Ishikawa (cell line): ENCODE data around the gene KCNN1.
A peak's percentile ranks its signal among the peaks of the same experiment; 100 is the strongest.

Experiments used
- CEBPB ChIP-seq: IDR thresholded peaks from 2 replicates; pipeline ENCODE4 v1.6.1; 2012
- CREB1 ChIP-seq: IDR thresholded peaks from 2 replicates; pipeline ENCODE4 v1.6.1; 2012; ENCODE audit warnings: low read depth
- EGR1 ChIP-seq: IDR thresholded peaks from 2 replicates; pipeline ENCODE4 v1.6.1; 2012
- EP300 ChIP-seq: IDR thresholded peaks from 2 replicates; pipeline ENCODE4 v1.6.1; 2012; ENCODE audit warnings: borderline replicate concordance
- FOXM1 ChIP-seq: IDR thresholded peaks from 2 replicates; pipeline ENCODE4 v1.6.1; 2012; ENCODE audit warnings: low read depth, borderline replicate concordance
- NFIC ChIP-seq: IDR thresholded peaks from 2 replicates; pipeline ENCODE4 v1.6.1; 2012
- RAD21 ChIP-seq: IDR thresholded peaks from 2 replicates; pipeline ENCODE4 v1.6.1; 2012; ENCODE audit warnings: low read depth
- TAF1 ChIP-seq: IDR thresholded peaks from 2 replicates; pipeline ENCODE4 v1.6.1; 2012; ENCODE audit warnings: low read depth, mild to moderate bottlenecking
- TCF12 ChIP-seq: IDR thresholded peaks from 2 replicates; pipeline ENCODE4 v1.6.1; 2012; ENCODE audit warnings: low read depth
- TEAD4 ChIP-seq: IDR thresholded peaks from 2 replicates; pipeline ENCODE4 v1.6.1; 2012
- YY1 ChIP-seq: IDR thresholded peaks from 2 replicates; pipeline ENCODE4 v1.6.1; 2012; ENCODE audit warnings: low read depth
- ZBTB7A ChIP-seq: IDR thresholded peaks from 2 replicates; pipeline ENCODE4 v1.6.1; 2012; ENCODE audit warnings: low read depth
- TF ChIP-seq, protein P1 (sequence below): IDR thresholded peaks from 2 replicates; pipeline ENCODE4 v1.6.1; 2012; ENCODE audit warnings: low read depth, mild to moderate bottlenecking
- TF ChIP-seq, protein P2 (sequence below): IDR thresholded peaks from 2 replicates; pipeline ENCODE4 v1.6.1; 2012
- TF ChIP-seq, protein P3 (sequence below): IDR thresholded peaks from 2 replicates; pipeline ENCODE4 v1.6.1; 2012

KCNN1 gene

DNA sequence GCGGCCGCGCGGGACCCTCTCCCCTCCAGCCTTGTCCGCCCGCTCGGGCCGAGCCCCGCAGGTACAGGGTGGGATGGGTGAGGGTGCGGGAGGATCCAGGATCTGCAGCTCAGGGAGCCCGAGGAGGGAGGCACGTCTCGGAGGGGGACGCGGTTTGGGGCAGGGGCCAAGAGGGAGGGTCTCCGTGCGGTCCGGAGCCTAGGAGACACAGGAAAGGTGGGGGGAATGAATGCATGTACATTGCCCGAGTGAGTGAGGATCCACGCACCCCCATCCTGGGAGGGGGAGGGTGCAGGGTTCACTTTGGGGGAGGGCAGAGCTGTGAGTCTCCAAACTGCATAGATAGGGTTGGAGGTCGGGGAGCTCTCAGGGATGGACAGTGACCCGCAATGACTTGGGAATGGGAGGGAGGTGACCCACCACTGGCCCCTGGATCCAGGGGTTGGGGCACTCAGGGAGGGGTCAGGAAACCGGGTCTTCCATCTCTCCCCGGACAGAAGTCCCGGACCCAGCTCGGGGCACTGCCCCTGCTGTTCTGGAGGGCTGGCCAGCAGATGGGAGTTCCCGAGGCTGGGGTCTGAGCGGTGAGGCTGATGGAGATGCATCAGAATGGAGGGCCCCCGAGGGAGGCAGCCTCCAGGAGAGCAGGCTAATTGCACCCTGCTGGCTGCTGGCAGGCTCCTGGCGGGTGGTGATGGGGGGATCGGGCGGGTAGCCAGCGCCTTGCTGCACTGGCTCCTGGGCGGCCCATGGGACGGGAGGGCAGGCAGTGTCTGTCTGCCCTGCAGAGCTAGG lies 547 bp downstream of the KCNN1 start:
- TF ChIP-seq TAF1 = no peak
- 0 out of 2 replicates have a peak, but pooled peaks have one; percentile 10 for TF ChIP-seq ZBTB7A

DNA sequence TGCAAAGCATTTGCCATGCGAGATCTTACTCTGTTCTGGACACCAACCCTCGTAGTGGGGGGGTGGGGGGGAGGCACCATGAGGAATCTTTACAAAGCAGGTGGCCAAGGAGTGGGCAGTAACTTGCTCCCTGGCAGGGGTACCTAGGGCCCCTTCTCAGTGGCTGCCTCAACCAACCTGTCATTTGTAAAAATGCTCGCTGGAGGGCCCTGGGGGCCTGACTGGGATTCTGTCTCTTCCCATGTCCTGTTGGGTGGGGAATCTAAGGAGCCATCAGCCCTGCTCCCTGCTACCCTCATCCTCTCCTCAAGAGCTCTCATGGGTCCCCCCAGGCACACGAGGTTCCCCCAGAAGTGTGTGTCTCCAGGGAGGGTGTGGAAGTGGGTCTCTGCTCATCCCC lies 1.5 kb downstream of the KCNN1 start:
- TF ChIP-seq TCF12 = no peak

DNA sequence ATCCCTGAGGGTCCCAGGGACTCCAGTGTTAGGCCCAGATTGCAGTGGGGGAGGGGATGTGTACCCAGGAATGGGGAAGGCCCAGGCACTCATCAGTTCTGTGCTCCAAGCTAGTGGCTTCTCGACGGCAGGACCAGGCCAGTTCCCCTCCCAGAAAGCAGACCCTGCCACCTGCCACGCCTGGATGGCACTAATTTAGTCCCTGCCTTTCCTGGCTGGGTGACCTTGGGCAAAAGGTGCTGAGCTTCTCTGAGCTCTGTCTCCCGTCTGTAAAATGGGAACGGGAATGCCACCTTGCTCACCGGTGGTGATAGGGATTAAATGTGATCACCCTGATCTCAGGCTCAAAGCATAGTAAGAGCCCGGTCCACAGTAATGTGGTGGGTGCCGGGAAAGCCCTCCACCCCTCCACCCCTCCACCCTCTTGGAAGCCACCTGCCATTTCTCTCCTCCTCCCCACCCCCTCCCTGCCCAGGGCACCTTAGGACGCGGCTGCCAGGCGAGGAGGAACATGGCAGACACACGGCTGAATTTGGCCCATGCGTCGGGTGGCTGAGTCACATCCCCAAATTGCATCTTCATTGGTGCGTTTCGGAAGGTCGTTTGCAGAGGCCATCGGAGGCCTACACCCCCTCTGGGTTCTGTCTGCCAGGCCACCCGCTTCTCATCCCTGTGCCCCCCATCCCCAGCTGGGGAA lies 2.3 kb downstream of the KCNN1 start:
- no peak for TF ChIP-seq YY1
- TF ChIP-seq ZBTB7A = no peak
- TF ChIP-seq TEAD4 = no peak
- no peak for TF ChIP-seq TCF12
- no peak for TF ChIP-seq RAD21
- no peak for TF ChIP-seq TAF1
- no peak for TF ChIP-seq NFIC
- TF ChIP-seq, protein P1, sequence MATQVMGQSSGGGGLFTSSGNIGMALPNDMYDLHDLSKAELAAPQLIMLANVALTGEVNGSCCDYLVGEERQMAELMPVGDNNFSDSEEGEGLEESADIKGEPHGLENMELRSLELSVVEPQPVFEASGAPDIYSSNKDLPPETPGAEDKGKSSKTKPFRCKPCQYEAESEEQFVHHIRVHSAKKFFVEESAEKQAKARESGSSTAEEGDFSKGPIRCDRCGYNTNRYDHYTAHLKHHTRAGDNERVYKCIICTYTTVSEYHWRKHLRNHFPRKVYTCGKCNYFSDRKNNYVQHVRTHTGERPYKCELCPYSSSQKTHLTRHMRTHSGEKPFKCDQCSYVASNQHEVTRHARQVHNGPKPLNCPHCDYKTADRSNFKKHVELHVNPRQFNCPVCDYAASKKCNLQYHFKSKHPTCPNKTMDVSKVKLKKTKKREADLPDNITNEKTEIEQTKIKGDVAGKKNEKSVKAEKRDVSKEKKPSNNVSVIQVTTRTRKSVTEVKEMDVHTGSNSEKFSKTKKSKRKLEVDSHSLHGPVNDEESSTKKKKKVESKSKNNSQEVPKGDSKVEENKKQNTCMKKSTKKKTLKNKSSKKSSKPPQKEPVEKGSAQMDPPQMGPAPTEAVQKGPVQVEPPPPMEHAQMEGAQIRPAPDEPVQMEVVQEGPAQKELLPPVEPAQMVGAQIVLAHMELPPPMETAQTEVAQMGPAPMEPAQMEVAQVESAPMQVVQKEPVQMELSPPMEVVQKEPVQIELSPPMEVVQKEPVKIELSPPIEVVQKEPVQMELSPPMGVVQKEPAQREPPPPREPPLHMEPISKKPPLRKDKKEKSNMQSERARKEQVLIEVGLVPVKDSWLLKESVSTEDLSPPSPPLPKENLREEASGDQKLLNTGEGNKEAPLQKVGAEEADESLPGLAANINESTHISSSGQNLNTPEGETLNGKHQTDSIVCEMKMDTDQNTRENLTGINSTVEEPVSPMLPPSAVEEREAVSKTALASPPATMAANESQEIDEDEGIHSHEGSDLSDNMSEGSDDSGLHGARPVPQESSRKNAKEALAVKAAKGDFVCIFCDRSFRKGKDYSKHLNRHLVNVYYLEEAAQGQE = no peak
- TF ChIP-seq FOXM1 = no peak

DNA sequence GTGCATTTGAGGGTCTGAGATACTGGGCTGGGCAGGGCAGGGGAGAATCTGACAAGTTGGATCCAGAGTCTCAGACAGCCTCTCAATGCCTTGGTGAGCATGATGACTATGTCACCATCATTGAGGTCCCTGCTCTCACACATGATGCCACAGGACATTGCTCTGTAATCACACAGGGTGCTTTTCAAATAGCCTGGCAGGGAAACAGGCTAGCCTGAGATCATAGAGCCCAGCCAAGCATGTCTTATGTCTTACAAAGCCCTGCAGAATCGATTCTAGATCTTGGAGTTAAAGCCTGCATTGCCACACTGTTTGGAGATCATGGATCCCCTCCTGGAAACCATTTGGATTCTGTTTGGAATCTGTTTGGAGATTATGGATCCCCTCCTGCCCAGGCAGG lies 5.3 kb downstream of the KCNN1 start:
- TF ChIP-seq, protein P2, sequence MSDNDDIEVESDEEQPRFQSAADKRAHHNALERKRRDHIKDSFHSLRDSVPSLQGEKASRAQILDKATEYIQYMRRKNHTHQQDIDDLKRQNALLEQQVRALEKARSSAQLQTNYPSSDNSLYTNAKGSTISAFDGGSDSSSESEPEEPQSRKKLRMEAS = no peak
- no peak for TF ChIP-seq TCF12
- TF ChIP-seq, protein P1 = no peak
- TF ChIP-seq, protein P3, sequence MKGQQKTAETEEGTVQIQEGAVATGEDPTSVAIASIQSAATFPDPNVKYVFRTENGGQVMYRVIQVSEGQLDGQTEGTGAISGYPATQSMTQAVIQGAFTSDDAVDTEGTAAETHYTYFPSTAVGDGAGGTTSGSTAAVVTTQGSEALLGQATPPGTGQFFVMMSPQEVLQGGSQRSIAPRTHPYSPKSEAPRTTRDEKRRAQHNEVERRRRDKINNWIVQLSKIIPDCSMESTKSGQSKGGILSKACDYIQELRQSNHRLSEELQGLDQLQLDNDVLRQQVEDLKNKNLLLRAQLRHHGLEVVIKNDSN = no peak
- no peak for TF ChIP-seq NFIC
- TF ChIP-seq ZBTB7A = no peak
- no peak for TF ChIP-seq EP300
- no peak for TF ChIP-seq CREB1
- TF ChIP-seq TAF1 = no peak
- TF ChIP-seq RAD21 = no peak
- no peak for TF ChIP-seq FOXM1
- no peak for TF ChIP-seq EGR1
- no peak for TF ChIP-seq TEAD4

DNA sequence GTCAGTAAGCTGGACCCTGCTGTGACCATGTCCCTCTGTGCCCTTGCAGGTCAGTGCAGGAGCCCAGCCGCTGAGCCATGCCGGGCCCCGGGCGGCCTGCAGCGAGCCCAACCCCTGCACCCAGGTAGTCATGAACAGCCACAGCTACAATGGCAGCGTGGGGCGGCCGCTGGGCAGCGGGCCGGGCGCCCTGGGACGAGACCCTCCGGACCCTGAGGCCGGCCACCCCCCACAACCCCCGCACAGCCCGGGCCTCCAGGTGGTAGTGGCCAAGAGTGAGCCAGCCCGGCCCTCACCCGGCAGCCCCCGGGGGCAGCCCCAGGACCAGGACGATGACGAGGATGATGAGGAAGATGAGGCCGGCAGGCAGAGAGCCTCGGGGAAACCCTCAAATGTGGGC lies 6.9 kb downstream of the KCNN1 start:
- no peak for TF ChIP-seq ZBTB7A
- TF ChIP-seq, protein P3 = no peak
- no peak for TF ChIP-seq FOXM1
- TF ChIP-seq CEBPB = no peak
- TF ChIP-seq YY1 = no peak

DNA sequence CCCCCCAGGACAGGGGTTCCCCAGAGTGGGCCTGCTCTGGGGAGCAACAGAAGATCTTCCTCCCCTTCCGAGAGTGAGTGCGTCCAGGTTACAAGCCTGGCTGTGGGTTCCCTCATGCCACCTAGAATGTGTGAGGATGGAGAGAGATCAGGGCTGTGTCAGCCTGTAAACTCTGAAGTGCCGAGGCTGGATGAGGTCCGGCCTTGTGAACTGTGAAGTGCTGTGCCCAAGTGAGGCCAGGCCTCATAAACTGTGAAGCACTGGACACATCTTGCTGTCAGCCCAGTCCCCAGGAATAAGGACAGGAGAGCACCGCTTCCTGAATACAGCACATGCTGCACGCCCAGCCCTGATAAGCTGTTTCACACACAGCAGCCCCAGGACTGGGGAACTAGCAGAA lies 7.6 kb downstream of the KCNN1 start:
- no peak for TF ChIP-seq FOXM1
- TF ChIP-seq NFIC = no peak
- TF ChIP-seq TCF12 = no peak
- TF ChIP-seq EGR1 = no peak
- no peak for TF ChIP-seq EP300
- TF ChIP-seq RAD21 = no peak
- TF ChIP-seq YY1 = no peak
- TF ChIP-seq, protein P2 = no peak
- TF ChIP-seq CREB1 = no peak
- no peak for TF ChIP-seq TAF1
- TF ChIP-seq ZBTB7A = no peak
- TF ChIP-seq, protein P3 = no peak
- TF ChIP-seq TEAD4 = no peak
- TF ChIP-seq CEBPB = no peak
- TF ChIP-seq, protein P1 = no peak
